H1 (cell line): ENCODE data around the gene DRAP1. TPM values are rescaled to one million over a fixed set of nuclear protein-coding genes. Genes with fewer than 3 reads are reported as not detected.

Experiments
- CHD7 ChIP-seq: fragments of 300-600 bp; sonication (generic); IDR thresholded peaks from 2 replicates; pipeline ENCODE4 v1.7.1; 2012; ENCODE audit warnings: low read length, moderate library complexity, mild to moderate bottlenecking, inconsistent platforms; ENCODE audit not compliant: insufficient replicate concordance
- FOSL1 ChIP-seq: IDR thresholded peaks from 2 replicates; pipeline ENCODE4 v1.6.1; 2011; ENCODE audit warnings: mild to moderate bottlenecking, low read depth, low read length, moderate library complexity; ENCODE audit not compliant: insufficient read depth
- GABPA ChIP-seq: IDR thresholded peaks from 2 replicates; pipeline ENCODE4 v1.6.1; 2011; ENCODE audit warnings: mild to moderate bottlenecking, low read length, moderate library complexity, borderline replicate concordance; ENCODE audit not compliant: insufficient read depth
- SIN3A ChIP-seq, 2 experiments: IDR thresholded peaks in 1 of 2; conservative IDR thresholded peaks in 1 of 2; 2 replicates each; pipeline ENCODE4 v1.6.1; 2011 to 2012; ENCODE audit warnings: low read length in 2 of 2, improper control_type of control experiment in 1 of 2, low read depth in 1 of 2, mild to moderate bottlenecking in 1 of 2
- polyA plus RNA-seq, 7 experiments: library from polyadenylated mRNA; depleted of rRNA in 3 of 7; stranded (reverse) in 5 of 7; unstranded in 2 of 7; fragments of >200 nt in 5 of 7; fragments of 200-250 nt in 2 of 7; gene quantifications; 1 replicate in 5 of 7; 2 replicates in 1 of 7; 4 replicates in 1 of 7; pipeline versions ENCODE4 v1.2.1 to v1.2.3, GENCODE V29; 2011 to 2013; ENCODE audit warnings: missing spikeins in 2 of 7, mixed read lengths in 2 of 7
- total RNA-seq: library from RNA; stranded (reverse); fragmentation: NEBNext Ultra II Directional; extraction: Animal tissue kit (Norgen Biotek cat#: 25700); gene quantifications from 2 replicates; pipeline ENCODE4 v1.2.1, GENCODE V29; 2021
- TF ChIP-seq, protein P1 (sequence below): IDR thresholded peaks from 2 replicates; pipeline ENCODE4 v1.6.1; 2011; ENCODE audit warnings: low read depth, mild to moderate bottlenecking, low read length; ENCODE audit not compliant: insufficient read depth
- TF ChIP-seq, protein P2 (sequence below): IDR thresholded peaks from 2 replicates; pipeline ENCODE4 v1.6.1; 2012; ENCODE audit warnings: inconsistent platforms

The DRAP1 gene
- total and polyA plus RNA-seq, 2 of the 8 experiments (the other 6 are each of a cell fraction or from before 2014, with no cell fraction given) = 62.5 to 98.7 TPM

- no peak for TF ChIP-seq CHD7
- TF ChIP-seq, protein P1, sequence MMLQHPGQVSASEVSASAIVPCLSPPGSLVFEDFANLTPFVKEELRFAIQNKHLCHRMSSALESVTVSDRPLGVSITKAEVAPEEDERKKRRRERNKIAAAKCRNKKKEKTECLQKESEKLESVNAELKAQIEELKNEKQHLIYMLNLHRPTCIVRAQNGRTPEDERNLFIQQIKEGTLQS = no peak
- TF ChIP-seq SIN3A (conservative IDR thresholded peaks at IDR 0.05 in 1 of 2, IDR thresholded peaks at IDR 0.05 in 1 of 2; ENCODE audit: low read depth in 1 of 2, low read length in 2 of 2) = peak in 1 of 2 experiments; percentile 57; a peak in 1 of 4 replicates
- TF ChIP-seq, protein P2, sequence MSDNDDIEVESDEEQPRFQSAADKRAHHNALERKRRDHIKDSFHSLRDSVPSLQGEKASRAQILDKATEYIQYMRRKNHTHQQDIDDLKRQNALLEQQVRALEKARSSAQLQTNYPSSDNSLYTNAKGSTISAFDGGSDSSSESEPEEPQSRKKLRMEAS = peak; percentile 92
- no peak for TF ChIP-seq GABPA
- TF ChIP-seq FOSL1 = no peak
These were observed 18.9 kb upstream of the DRAP1 start, which contains the start of gene FOSL1 (continued) for GRCh38 chr11:65900125-65900898.
